ENCODE data around the gene TRAF3IP3.

The TRAF3IP3 gene

GRCh38 chr1:209813902-209814301 is 58.0 kb downstream of the TRAF3IP3 start:
- Histone ChIP-seq H3K9ac (ENCODE audit: low read length) (no peak overlapping the region), H3K4me3 (ENCODE audit: insufficient read depth in 1 of 2, low read depth in 1 of 2, low read length in 2 of 2) (no peak overlapping the region), H2AK5ac (ENCODE audit: low read length, severe bottlenecking) (no peak overlapping the region), H3K27ac (ENCODE audit: low read length, poor library complexity, severe bottlenecking) (no peak overlapping the region), H3K4ac (ENCODE audit: low read depth in 1 of 2, low read length in 2 of 2) (no peak overlapping the region), H2BK15ac (ENCODE audit: low read depth, poor library complexity, severe bottlenecking) (no peak overlapping the region), H4K91ac (ENCODE audit: low read length) (no peak overlapping the region), H3K36me3 (ENCODE audit: control insufficient read depth in 1 of 2, insufficient read depth in 2 of 2, low read depth in 1 of 2, low read length in 2 of 2) (no peaks in the 10 kb centered on the region), H3K23ac (ENCODE audit: low read length in 2 of 2) (no peak overlapping the region), H4K8ac (ENCODE audit: low read length) (no peak overlapping the region), H2BK5ac (ENCODE audit: low read depth, low read length, poor library complexity, severe bottlenecking) (no peak overlapping the region), H3K14ac (ENCODE audit: low read length in 2 of 2) (no peak overlapping the region), H3K79me1 (replicated peaks; ENCODE audit: low read length, poor library complexity, severe bottlenecking) (no peaks in the 10 kb centered on the region), H3K9me3 (ENCODE audit: control insufficient read depth, low read length) (no peaks in the 10 kb centered on the region), H3K4me1 (ENCODE audit: control insufficient read depth, insufficient read depth, low read depth, low read length) (no peaks in the 10 kb centered on the region), H2BK12ac (ENCODE audit: low read length in 2 of 2) (no peak overlapping the region), H2BK120ac (ENCODE audit: low read depth, low read length) (no peak overlapping the region), H3K4me2 (ENCODE audit: low read length, poor library complexity, severe bottlenecking) (no peak overlapping the region), H3K27me3 (ENCODE audit: control insufficient read depth in 1 of 2, insufficient read depth in 1 of 2, low read length in 2 of 2) (peaks cover 0 to 2% of the 10 kb centered on the region in 2 experiments), H3K18ac (ENCODE audit: low read depth in 1 of 2, low read length in 2 of 2) (no peak overlapping the region), H2AFZ (ENCODE audit: low read depth, low read length) (no peak overlapping the region)
- WGBS = 98% methylated on average over 2 of the region's 4 CpGs
- DNase-seq = no peak

- H3K9me3 ChIP-seq (ENCODE audit: control insufficient read depth, low read length) = no peaks in the 10 kb centered on the region
- no peak overlapping the region for H3K27ac ChIP-seq (ENCODE audit: low read length, poor library complexity, severe bottlenecking)
- no peak overlapping the region for H2BK15ac ChIP-seq (ENCODE audit: low read depth, poor library complexity, severe bottlenecking)
- no peak overlapping the region for H3K4ac ChIP-seq (ENCODE audit: low read depth in 1 of 2, low read length in 2 of 2)
- H3K36me3 ChIP-seq (ENCODE audit: control insufficient read depth in 1 of 2, insufficient read depth in 2 of 2, low read depth in 1 of 2, low read length in 2 of 2) = no peaks in the 10 kb centered on the region
- no peak for DNase-seq
- H4K8ac ChIP-seq (ENCODE audit: low read length) = no peak overlapping the region
- no peak overlapping the region for H3K9ac ChIP-seq (ENCODE audit: low read length)
- H3K23ac ChIP-seq (ENCODE audit: low read length in 2 of 2) = no peak overlapping the region
- H3K27me3 ChIP-seq (ENCODE audit: control insufficient read depth in 1 of 2, insufficient read depth in 1 of 2, low read length in 2 of 2) = peaks cover 0 to 4% of the 10 kb centered on the region in 2 experiments
- H2BK120ac ChIP-seq (ENCODE audit: low read depth, low read length) = no peak overlapping the region
- 91% methylated on average over 3 of the region's 3 CpGs for WGBS
- H3K14ac ChIP-seq (ENCODE audit: low read length in 2 of 2) = no peak overlapping the region
- no peak overlapping the region for H2AFZ ChIP-seq (ENCODE audit: low read depth, low read length)
- H2AK5ac ChIP-seq (ENCODE audit: low read length, severe bottlenecking) = no peak overlapping the region
- H2BK12ac ChIP-seq (ENCODE audit: low read length in 2 of 2) = no peak overlapping the region
- no peak overlapping the region for H2BK5ac ChIP-seq (ENCODE audit: low read depth, low read length, poor library complexity, severe bottlenecking)
- H3K4me1 ChIP-seq (ENCODE audit: control insufficient read depth, insufficient read depth, low read depth, low read length) = no peaks in the 10 kb centered on the region
- no peak overlapping the region for H3K18ac ChIP-seq (ENCODE audit: low read depth in 1 of 2, low read length in 2 of 2)
- H3K79me1 ChIP-seq (replicated peaks; ENCODE audit: low read length, poor library complexity, severe bottlenecking) = no peaks in the 10 kb centered on the region
- H3K4me3 ChIP-seq (ENCODE audit: insufficient read depth in 1 of 2, low read depth in 1 of 2, low read length in 2 of 2) = no peak overlapping the region
- H3K4me2 ChIP-seq (ENCODE audit: low read length, poor library complexity, severe bottlenecking) = no peak overlapping the region
- no peak overlapping the region for H4K91ac ChIP-seq (ENCODE audit: low read length)
These were observed 59.6 kb downstream of the TRAF3IP3 start for GRCh38 chr1:209815490-209815889.

- no peak overlapping the region for H2BK12ac ChIP-seq (ENCODE audit: low read length in 2 of 2)
- DNase-seq = no peak
- no peak overlapping the region for H2AK5ac ChIP-seq (ENCODE audit: low read length, severe bottlenecking)
- H2BK5ac ChIP-seq (ENCODE audit: low read depth, low read length, poor library complexity, severe bottlenecking) = no peak overlapping the region
- no peak overlapping the region for H2AFZ ChIP-seq (ENCODE audit: low read depth, low read length)
- no peak overlapping the region for H3K4ac ChIP-seq (ENCODE audit: low read depth in 1 of 2, low read length in 2 of 2)
- H3K9ac ChIP-seq (ENCODE audit: low read length) = no peak overlapping the region
- no peak overlapping the region for H4K8ac ChIP-seq (ENCODE audit: low read length)
- no peak overlapping the region for H4K91ac ChIP-seq (ENCODE audit: low read length)
- no peak overlapping the region for H3K4me2 ChIP-seq (ENCODE audit: low read length, poor library complexity, severe bottlenecking)
- H2BK15ac ChIP-seq (ENCODE audit: low read depth, poor library complexity, severe bottlenecking) = no peak overlapping the region
- peak overlapping the region in 1 of 2 experiments; percentile 43 for H3K18ac ChIP-seq (ENCODE audit: low read depth in 1 of 2, low read length in 2 of 2)
- H3K4me1 ChIP-seq (ENCODE audit: control insufficient read depth, insufficient read depth, low read depth, low read length) = no peaks in the 10 kb centered on the region
- no peaks in the 10 kb centered on the region for H3K79me1 ChIP-seq (replicated peaks; ENCODE audit: low read length, poor library complexity, severe bottlenecking)
- no peaks in the 10 kb centered on the region for H3K9me3 ChIP-seq (ENCODE audit: control insufficient read depth, low read length)
- H3K4me3 ChIP-seq (ENCODE audit: insufficient read depth in 1 of 2, low read depth in 1 of 2, low read length in 2 of 2) = no peak overlapping the region
- H3K27ac ChIP-seq (ENCODE audit: low read length, poor library complexity, severe bottlenecking) = no peak overlapping the region
- no peak overlapping the region for H2BK120ac ChIP-seq (ENCODE audit: low read depth, low read length)
- H3K23ac ChIP-seq (ENCODE audit: low read length in 2 of 2) = no peak overlapping the region
- peaks cover 0 to 4% of the 10 kb centered on the region in 2 experiments for H3K27me3 ChIP-seq (ENCODE audit: control insufficient read depth in 1 of 2, insufficient read depth in 1 of 2, low read length in 2 of 2)
- no peaks in the 10 kb centered on the region for H3K36me3 ChIP-seq (ENCODE audit: control insufficient read depth in 1 of 2, insufficient read depth in 2 of 2, low read depth in 1 of 2, low read length in 2 of 2)
- WGBS = 77% methylated on average over 6 of the region's 6 CpGs
- no peak overlapping the region for H3K14ac ChIP-seq (ENCODE audit: low read length in 2 of 2)
These were observed 60.1 kb downstream of the TRAF3IP3 start for GRCh38 chr1:209815931-209816341.

GRCh38 chr1:209816923-209817322 is 61.1 kb downstream of the TRAF3IP3 start:
- no peak overlapping the region for H2AFZ ChIP-seq (ENCODE audit: low read depth, low read length)
- no peak overlapping the region for H2BK5ac ChIP-seq (ENCODE audit: low read depth, low read length, poor library complexity, severe bottlenecking)
- 69% methylated on average over 3 of the region's 3 CpGs for WGBS
- H3K36me3 ChIP-seq (ENCODE audit: control insufficient read depth in 1 of 2, insufficient read depth in 2 of 2, low read depth in 1 of 2, low read length in 2 of 2) = no peaks in the 10 kb centered on the region
- H3K4me1 ChIP-seq (ENCODE audit: control insufficient read depth, insufficient read depth, low read depth, low read length) = no peaks in the 10 kb centered on the region
- no peak overlapping the region for H3K23ac ChIP-seq (ENCODE audit: low read length in 2 of 2)
- H3K4ac ChIP-seq (ENCODE audit: low read depth in 1 of 2, low read length in 2 of 2) = no peak overlapping the region
- H3K27me3 ChIP-seq (ENCODE audit: control insufficient read depth in 1 of 2, insufficient read depth in 1 of 2, low read length in 2 of 2) = peaks cover 0 to 4% of the 10 kb centered on the region in 2 experiments
- no peak overlapping the region for H3K14ac ChIP-seq (ENCODE audit: low read length in 2 of 2)
- H4K91ac ChIP-seq (ENCODE audit: low read length) = no peak overlapping the region
- no peaks in the 10 kb centered on the region for H3K79me1 ChIP-seq (replicated peaks; ENCODE audit: low read length, poor library complexity, severe bottlenecking)
- H3K18ac ChIP-seq (ENCODE audit: low read depth in 1 of 2, low read length in 2 of 2) = no peak overlapping the region
- no peak overlapping the region for H3K27ac ChIP-seq (ENCODE audit: low read length, poor library complexity, severe bottlenecking)
- H2BK120ac ChIP-seq (ENCODE audit: low read depth, low read length) = no peak overlapping the region
- no peaks in the 10 kb centered on the region for H3K9me3 ChIP-seq (ENCODE audit: control insufficient read depth, low read length)
- no peak overlapping the region for H3K4me2 ChIP-seq (ENCODE audit: low read length, poor library complexity, severe bottlenecking)
- H2BK15ac ChIP-seq (ENCODE audit: low read depth, poor library complexity, severe bottlenecking) = no peak overlapping the region
- H3K9ac ChIP-seq (ENCODE audit: low read length) = no peak overlapping the region
- no peak overlapping the region for H2BK12ac ChIP-seq (ENCODE audit: low read length in 2 of 2)
- no peak overlapping the region for H3K4me3 ChIP-seq (ENCODE audit: insufficient read depth in 1 of 2, low read depth in 1 of 2, low read length in 2 of 2)
- H2AK5ac ChIP-seq (ENCODE audit: low read length, severe bottlenecking) = no peak overlapping the region
- H4K8ac ChIP-seq (ENCODE audit: low read length) = no peak overlapping the region
- no peak for DNase-seq

Measured in mesenchymal stem cell (in vitro differentiated cells and primary cell).